Measurements from ENCODE around the gene RPLP2. TPM values are rescaled to one million over a fixed set of nuclear protein-coding genes. Genes with fewer than 3 reads are reported as not detected.
A peak's percentile ranks its signal among the peaks of the same experiment; 100 is the strongest.

Gene RPLP2
- total and polyA plus RNA-seq, 9 donors, result 1,485 to 2,136 (median 1,808) TPM

DNA sequence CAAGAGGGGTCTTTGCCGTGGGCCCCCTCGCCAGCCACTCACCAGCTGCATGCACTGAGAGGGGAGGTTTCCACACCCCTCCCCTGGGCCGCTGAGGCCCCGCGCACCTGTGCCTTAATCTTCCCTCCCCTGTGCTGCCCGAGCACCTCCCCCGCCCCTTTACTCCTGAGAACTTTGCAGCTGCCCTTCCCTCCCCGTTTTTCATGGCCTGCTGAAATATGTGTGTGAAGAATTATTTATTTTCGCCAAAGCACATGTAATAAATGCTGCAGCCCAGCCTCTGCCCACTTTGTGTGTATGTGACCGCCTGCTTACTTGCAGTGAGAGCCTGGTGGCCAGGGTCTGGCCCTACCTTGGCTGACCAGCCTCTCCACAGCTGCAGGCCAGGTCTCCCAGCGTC lies 15.2 kb downstream of the RPLP2 start:
- Histone ChIP-seq H3K27ac (ENCODE audit: low read length) (peak overlapping the region; percentile 71), H3K4me1 (ENCODE audit: control insufficient read depth, insufficient read depth, low read length) (peaks cover 87% of the 10 kb centered on the region)

DNA sequence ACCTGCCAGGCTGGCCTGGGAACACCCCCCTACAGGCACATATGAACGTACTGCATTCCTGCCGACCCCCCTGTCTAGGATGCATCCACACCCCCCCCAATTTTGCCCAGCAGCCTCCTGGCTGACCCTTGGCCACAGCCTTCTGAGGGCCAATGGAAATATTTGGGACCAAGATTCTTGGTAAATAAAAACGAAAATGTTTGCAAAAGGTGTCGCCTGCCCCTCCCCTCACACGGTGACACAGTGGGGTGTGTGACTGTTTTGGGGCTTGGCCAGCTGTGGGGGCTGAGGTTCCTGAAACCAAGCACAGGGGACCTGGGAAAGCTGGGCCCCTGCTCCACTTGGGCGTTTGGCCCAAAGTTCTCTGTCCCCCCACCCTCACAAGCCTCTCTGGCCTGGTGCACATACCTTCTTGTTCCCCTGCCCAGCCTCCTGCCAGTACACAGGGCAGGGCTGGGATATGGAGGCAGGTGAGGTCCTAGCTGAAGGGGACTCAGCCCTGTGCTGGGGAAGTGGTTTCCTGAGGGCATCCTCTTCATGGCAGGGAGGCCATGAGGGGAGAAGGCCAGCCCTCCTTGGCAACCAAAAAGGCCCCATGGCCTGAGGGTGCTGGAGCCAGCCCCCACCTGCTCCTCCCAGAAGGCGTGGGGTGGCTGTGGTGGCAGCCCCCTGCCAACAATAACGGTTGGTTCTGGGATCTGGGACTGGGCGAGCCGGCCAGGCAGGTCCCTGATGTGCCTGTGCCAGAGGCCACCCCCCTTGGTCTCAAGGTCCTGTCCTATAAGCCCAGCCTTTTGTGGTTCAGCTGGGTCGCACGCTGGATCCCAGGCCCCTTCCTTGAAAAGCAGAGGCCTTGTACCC lies 15.8 kb downstream of the RPLP2 start:
- peaks cover 87% of the 10 kb centered on the region for H3K4me1 ChIP-seq (ENCODE audit: control insufficient read depth, insufficient read depth, low read length)
- peaks cover 23% of the 10 kb centered on the region for H3K36me3 ChIP-seq (ENCODE audit: control insufficient read depth, insufficient read depth, low read length)
- 77% methylated on average over 9 of the region's 12 CpGs for WGBS (ENCODE audit: insufficient coverage)
- peak overlapping the region; percentile 7 for H3K27ac ChIP-seq (ENCODE audit: low read length)
- H3K4me3 ChIP-seq (ENCODE audit: low read length), result no peak overlapping the region
- no peak for DNase-seq
- peaks cover 37% of the 10 kb centered on the region for H3K27me3 ChIP-seq (ENCODE audit: control insufficient read depth, insufficient read depth, low read length)
- no peaks in the 10 kb centered on the region for H3K9me3 ChIP-seq (replicated peaks; ENCODE audit: control insufficient read depth, low read depth, low read length)

More for the DNA sequence above, 15.2 kb downstream of the RPLP2 start:
- Histone ChIP-seq H3K4me3 (ENCODE audit: low read length) (no peak overlapping the region), H3K27me3 (ENCODE audit: control insufficient read depth, insufficient read depth, low read length) (peaks cover 31% of the 10 kb centered on the region), H3K36me3 (ENCODE audit: control insufficient read depth, insufficient read depth, low read length) (peaks cover 23% of the 10 kb centered on the region), H3K9me3 (replicated peaks; ENCODE audit: control insufficient read depth, low read depth, low read length) (no peaks in the 10 kb centered on the region)
- DNase-seq, result no peak
- 83% methylated on average over 3 of the region's 11 CpGs for WGBS (ENCODE audit: insufficient coverage)

DNA sequence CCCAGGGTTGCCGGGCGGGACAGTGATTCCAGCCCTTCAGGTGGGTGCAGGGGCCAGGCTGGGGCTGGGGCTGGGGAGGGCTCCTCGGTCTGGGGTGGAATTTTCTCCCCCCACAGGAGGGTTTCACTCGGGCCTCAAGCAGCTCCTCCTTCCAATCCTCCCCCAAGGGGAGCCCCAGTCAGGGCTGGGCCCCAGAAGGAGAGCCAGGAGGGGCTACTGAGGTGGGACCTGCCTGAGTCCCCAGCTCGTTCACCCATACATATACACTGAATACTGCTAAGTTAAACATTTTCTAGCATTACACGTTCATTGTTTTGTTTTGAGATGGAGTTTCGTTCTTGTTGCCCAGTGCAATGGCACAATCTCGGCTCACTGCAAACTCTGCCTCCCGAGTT lies 16.5 kb downstream of the RPLP2 start:
- H3K4me3 ChIP-seq (ENCODE audit: low read length), result no peak overlapping the region
- no peak for DNase-seq
- peaks cover 44% of the 10 kb centered on the region for H3K27me3 ChIP-seq (ENCODE audit: control insufficient read depth, insufficient read depth, low read length)
- H3K36me3 ChIP-seq (ENCODE audit: control insufficient read depth, insufficient read depth, low read length), result peaks cover 23% of the 10 kb centered on the region
- no peaks in the 10 kb centered on the region for H3K9me3 ChIP-seq (replicated peaks; ENCODE audit: control insufficient read depth, low read depth, low read length)
- H3K27ac ChIP-seq (ENCODE audit: low read length), result no peak overlapping the region
- WGBS (ENCODE audit: insufficient coverage), result 89% methylated on average over 3 of the region's 9 CpGs
- peaks cover 87% of the 10 kb centered on the region for H3K4me1 ChIP-seq (ENCODE audit: control insufficient read depth, insufficient read depth, low read length)

DNA sequence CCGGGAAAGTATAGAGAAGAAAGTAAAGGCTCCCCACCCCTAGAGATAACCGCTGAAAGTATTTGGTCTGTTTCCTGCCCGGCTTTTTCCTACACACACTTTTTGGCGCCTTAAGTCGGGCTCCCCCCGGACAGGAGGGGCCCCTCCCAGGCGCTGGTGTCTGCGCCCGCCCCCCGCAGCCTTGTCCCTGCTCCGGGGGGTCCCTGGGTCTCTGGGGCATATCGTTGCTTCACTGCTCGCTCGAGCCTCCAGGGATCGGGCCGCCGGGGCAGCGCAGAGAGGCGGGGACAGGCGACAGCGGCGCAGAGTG lies 17.0 kb downstream of the RPLP2 start:
- Histone ChIP-seq H3K4me3 (ENCODE audit: low read length) (peak overlapping the region; percentile 18), H3K9me3 (replicated peaks; ENCODE audit: control insufficient read depth, low read depth, low read length) (no peaks in the 10 kb centered on the region), H3K27ac (ENCODE audit: low read length) (peak overlapping the region; percentile 51), H3K27me3 (ENCODE audit: control insufficient read depth, insufficient read depth, low read length) (peaks cover 49% of the 10 kb centered on the region), H3K36me3 (ENCODE audit: control insufficient read depth, insufficient read depth, low read length) (peaks cover 21% of the 10 kb centered on the region), H3K4me1 (ENCODE audit: control insufficient read depth, insufficient read depth, low read length) (peaks cover 87% of the 10 kb centered on the region)
- DNase-seq, result no peak
- WGBS (ENCODE audit: insufficient coverage), result 2% methylated on average over 19 of the region's 22 CpGs

DNA sequence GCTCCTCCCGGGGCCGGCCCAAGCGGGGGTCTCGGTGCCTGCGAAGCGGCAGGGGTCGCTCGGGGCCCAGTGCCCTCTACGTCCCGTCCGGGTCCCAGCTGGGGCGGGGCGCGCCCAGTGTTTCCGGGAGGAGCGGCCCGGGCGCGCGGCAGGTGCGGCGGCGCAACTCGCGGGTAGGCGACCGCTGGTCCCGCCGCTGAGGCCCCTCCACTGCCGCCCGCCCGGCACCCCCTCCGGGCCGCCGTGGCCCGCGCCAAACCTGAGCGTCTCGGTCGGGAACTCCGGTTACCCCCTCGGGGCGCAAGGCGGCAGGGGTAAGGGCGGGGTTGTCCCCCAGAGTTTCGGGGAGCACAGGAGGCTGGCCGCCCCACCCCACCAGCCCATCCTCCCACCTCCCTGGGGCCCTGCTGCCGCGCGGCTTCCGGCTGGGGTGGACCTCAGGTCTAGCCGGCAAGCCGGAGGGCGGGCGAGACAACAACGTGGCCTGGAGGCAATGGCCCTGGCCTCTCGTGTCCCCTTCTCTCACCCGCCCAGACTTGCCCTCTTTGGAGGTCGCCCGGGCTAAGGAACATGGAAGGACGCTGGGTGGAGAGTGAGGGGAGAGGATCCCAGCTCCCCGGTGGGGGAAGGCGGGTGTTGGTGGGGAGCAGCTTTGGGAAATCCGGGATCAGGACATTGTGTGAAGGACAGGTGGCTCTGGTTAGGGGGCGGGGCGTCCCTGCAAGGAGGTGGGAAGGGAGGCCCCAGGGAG lies 17.6 kb downstream of the RPLP2 start:
- 4% methylated on average over 51 of the region's 66 CpGs for WGBS (ENCODE audit: insufficient coverage)

DNA sequence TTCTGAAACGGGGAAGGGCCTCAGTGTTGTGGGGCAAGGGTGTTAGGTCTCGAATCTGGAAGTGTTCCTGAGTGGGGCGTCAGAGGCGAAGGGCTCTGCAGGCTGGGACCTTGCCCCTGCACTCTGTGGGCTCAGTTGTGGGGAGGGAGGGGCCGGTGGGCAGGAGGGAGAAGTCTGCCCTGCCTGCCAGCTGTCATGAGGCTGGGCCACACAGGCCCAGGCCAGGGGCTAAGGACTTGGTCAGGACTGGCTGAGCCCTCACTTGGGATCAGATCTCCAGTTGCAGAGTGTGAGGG lies 18.1 kb downstream of the RPLP2 start, which contains the start of gene CRACR2B:
Gene CRACR2B, plus strand, starts transcription at position 23 of the 296 bp plus-strand sequence. CDS start 689 bp downstream, outside the sequence.
- H3K36me3 ChIP-seq (ENCODE audit: control insufficient read depth, insufficient read depth, low read length), result peaks cover 13% of the 10 kb centered on the region
- peaks cover 88% of the 10 kb centered on the region for H3K4me1 ChIP-seq (ENCODE audit: control insufficient read depth, insufficient read depth, low read length)
- peaks cover 52% of the 10 kb centered on the region for H3K27me3 ChIP-seq (ENCODE audit: control insufficient read depth, insufficient read depth, low read length)
- peak within 1 kb of the TSS; percentile 59 for H3K27ac ChIP-seq (ENCODE audit: low read length)
- no peaks in the 10 kb centered on the region for H3K9me3 ChIP-seq (replicated peaks; ENCODE audit: control insufficient read depth, low read depth, low read length)
- peak within 1 kb of the TSS; percentile 25 for H3K4me3 ChIP-seq (ENCODE audit: low read length)
- WGBS (ENCODE audit: insufficient coverage), result 37% methylated on average over 4 of the region's 5 CpGs
- DNase-seq, result peak; percentile 39

More for the DNA sequence above, 17.6 kb downstream of the RPLP2 start:
- Histone ChIP-seq H3K36me3 (ENCODE audit: control insufficient read depth, insufficient read depth, low read length) (peaks cover 17% of the 10 kb centered on the region), H3K4me3 (ENCODE audit: low read length) (peak overlapping the region; percentile 25), H3K9me3 (replicated peaks; ENCODE audit: control insufficient read depth, low read depth, low read length) (no peaks in the 10 kb centered on the region), H3K4me1 (ENCODE audit: control insufficient read depth, insufficient read depth, low read length) (peaks cover 88% of the 10 kb centered on the region), H3K27me3 (ENCODE audit: control insufficient read depth, insufficient read depth, low read length) (peaks cover 52% of the 10 kb centered on the region), H3K27ac (ENCODE audit: low read length) (peak overlapping the region; percentile 29)
- no peak for DNase-seq

DNA sequence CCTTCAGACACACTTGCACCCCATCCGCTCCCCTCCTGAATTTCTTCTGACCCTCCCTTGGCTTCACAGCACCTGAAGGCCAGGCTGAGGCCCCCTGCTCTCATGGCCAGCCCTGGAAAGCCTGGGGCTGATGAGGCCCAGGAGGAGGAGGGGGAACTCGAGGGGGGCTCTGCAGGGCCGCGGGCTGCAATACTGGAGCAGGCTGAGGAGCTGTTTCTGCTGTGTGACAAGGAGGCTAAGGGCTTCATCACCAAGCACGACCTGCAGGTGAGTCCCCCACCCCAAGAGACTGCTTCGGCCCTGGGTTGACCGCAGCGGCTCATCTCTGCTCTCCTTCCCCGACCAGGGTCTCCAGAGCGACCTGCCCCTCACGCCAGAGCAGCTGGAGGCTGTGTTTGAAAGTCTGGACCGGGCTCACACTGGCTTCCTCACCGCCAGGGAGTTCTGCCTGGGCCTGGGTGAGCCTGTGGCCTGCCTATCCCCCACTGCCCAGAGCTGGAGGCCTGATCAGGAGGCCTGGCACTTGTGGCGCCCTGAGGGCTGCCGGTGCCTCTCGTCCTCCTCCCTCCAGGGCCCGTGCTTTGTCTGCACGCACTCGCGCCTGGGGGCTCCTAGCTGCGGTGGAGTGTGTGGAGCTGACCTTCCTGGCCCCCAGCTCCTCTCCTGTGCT lies 18.9 kb downstream of the RPLP2 start:
- 36% methylated on average over 16 of the region's 21 CpGs for WGBS (ENCODE audit: insufficient coverage)
- DNase-seq, result peak; percentile 66
- no peak overlapping the region for H3K4me3 ChIP-seq (ENCODE audit: low read length)
- peaks cover 52% of the 10 kb centered on the region for H3K27me3 ChIP-seq (ENCODE audit: control insufficient read depth, insufficient read depth, low read length)
- peaks cover 11% of the 10 kb centered on the region for H3K36me3 ChIP-seq (ENCODE audit: control insufficient read depth, insufficient read depth, low read length)
- H3K4me1 ChIP-seq (ENCODE audit: control insufficient read depth, insufficient read depth, low read length), result peaks cover 86% of the 10 kb centered on the region
- no peaks in the 10 kb centered on the region for H3K9me3 ChIP-seq (replicated peaks; ENCODE audit: control insufficient read depth, low read depth, low read length)
- H3K27ac ChIP-seq (ENCODE audit: low read length), result peak overlapping the region; percentile 59

DNA sequence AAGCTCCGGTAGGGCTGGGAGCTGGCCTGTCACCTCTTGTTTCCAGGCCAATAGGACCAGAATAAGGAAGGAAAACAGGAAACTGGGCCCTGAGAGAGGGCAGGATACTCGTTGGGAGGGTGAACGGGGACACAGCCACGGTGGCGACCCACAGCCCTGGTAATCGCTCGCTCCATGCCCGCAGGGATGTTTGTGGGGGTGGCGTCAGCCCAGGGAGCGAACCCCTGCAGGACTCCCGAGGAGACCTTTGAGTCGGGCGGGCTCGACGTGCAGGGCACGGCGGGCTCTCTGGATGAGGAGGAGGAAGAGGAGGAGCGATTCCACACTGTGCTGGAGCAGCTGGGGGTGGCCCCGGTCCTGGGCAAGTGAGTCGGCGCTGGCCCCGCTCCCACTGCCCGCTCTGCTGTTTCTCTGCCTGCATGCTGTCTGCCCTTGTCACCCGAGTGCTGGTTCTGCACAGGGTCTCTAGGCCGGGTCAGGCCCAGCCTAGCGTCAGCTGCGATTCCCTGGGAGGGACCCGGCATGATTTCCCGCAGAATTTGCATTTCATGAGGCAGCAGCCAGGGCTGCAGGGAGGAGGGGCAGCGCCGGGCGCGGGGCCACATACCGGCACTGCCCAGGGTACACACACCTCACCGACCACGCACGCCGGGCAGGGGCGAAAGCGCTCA lies 19.5 kb downstream of the RPLP2 start:
- DNase-seq, result peak; percentile 44

DNA sequence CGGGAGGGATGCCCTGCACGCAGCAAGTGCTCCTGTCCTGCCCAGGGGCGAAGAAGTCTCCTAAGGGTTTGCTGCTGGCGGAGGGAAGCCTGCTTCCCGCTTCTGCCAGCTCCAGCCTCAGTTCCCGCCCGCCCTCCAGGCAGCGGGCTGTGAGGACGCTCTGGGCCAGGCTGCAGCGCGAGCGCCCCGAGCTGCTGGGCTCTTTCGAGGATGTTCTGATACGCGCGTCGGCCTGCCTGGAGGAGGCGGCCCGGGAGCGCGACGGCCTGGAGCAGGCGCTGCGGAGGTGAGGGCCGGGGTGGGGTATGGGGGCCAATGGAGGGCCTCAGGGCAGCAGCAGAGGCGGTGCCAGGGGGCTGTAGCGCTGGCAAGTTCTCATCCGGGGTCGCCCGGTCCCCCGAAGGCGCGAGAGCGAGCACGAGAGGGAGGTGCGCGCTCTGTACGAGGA lies 20.1 kb downstream of the RPLP2 start:
- H3K4me1 ChIP-seq (ENCODE audit: control insufficient read depth, insufficient read depth, low read length), result peaks cover 89% of the 10 kb centered on the region

More for the DNA sequence above, 19.5 kb downstream of the RPLP2 start:
- H3K36me3 ChIP-seq (ENCODE audit: control insufficient read depth, insufficient read depth, low read length), result peaks cover 7% of the 10 kb centered on the region
- 22% methylated on average over 39 of the region's 40 CpGs for WGBS (ENCODE audit: insufficient coverage)
- H3K27ac ChIP-seq (ENCODE audit: low read length), result no peak overlapping the region
- H3K9me3 ChIP-seq (replicated peaks; ENCODE audit: control insufficient read depth, low read depth, low read length), result no peaks in the 10 kb centered on the region
- peak overlapping the region; percentile 29 for H3K4me3 ChIP-seq (ENCODE audit: low read length)
- H3K4me1 ChIP-seq (ENCODE audit: control insufficient read depth, insufficient read depth, low read length), result peaks cover 86% of the 10 kb centered on the region
- peaks cover 52% of the 10 kb centered on the region for H3K27me3 ChIP-seq (ENCODE audit: control insufficient read depth, insufficient read depth, low read length)

More for the DNA sequence above, 20.1 kb downstream of the RPLP2 start:
- no peak for DNase-seq
- H3K9me3 ChIP-seq (replicated peaks; ENCODE audit: control insufficient read depth, low read depth, low read length), result no peaks in the 10 kb centered on the region
- 6% methylated on average over 39 of the region's 39 CpGs for WGBS (ENCODE audit: insufficient coverage)
- no peak overlapping the region for H3K27ac ChIP-seq (ENCODE audit: low read length)
- peaks cover 52% of the 10 kb centered on the region for H3K27me3 ChIP-seq (ENCODE audit: control insufficient read depth, insufficient read depth, low read length)
- peak overlapping the region; percentile 29 for H3K4me3 ChIP-seq (ENCODE audit: low read length)
- H3K36me3 ChIP-seq (ENCODE audit: control insufficient read depth, insufficient read depth, low read length), result peaks cover 13% of the 10 kb centered on the region

Measured in muscle of leg (tissue), 11 donors.